Mucosa of gallbladder (tissue), 1 donor: ENCODE results near the gene PRLHR. TPM values are rescaled to one million over a fixed set of nuclear protein-coding genes. Genes with fewer than 3 reads are reported as not detected.
"Not testable (repeated sequence)": the region's sequence is repeated elsewhere in the genome, so short reads cannot be mapped to it uniquely, and the experiment has no call there.

ENCODE experiments used
- DNase-seq: peaks from one replicate; pipeline ENCODE4 v3.0.0-alpha.2; 2020; ENCODE audit warnings: low spot score
- total RNA-seq: library from RNA; stranded (reverse); gene quantifications from one replicate; pipeline ENCODE4 v1.2.1, GENCODE V29; 2021
- donor health status: DM: no; HTN: no; CAD: no.

The PRLHR gene
- 0.17 TPM for total RNA-seq

- DNase-seq: peak; percentile 49
Measured at GRCh38 chr10:118595598-118596425, at the start of gene PRLHR. PRLHR (minus strand) TSS chr10:118595648; CDS start chr10:118595244, 404 bp downstream.

- no peak for DNase-seq
Measured at GRCh38 chr10:118642228-118642627, 46.8 kb upstream of the PRLHR start.

GRCh38 chr10:118638680-118639079 is 43.2 kb upstream of the PRLHR start:
- no peak for DNase-seq

GRCh38 chr10:118635674-118636402 is 40.4 kb upstream of the PRLHR start:
- DNase-seq: no peak

GRCh38 chr10:118633786-118634185 is 38.3 kb upstream of the PRLHR start:
- DNase-seq: no peak

- no peak for DNase-seq
Measured at GRCh38 chr10:118629211-118629610, 33.8 kb upstream of the PRLHR start.

GRCh38 chr10:118628397-118628796 is 32.9 kb upstream of the PRLHR start:
- no peak for DNase-seq

GRCh38 chr10:118626953-118627352 is 31.5 kb upstream of the PRLHR start:
- no peak for DNase-seq

- DNase-seq: no peak
Measured at GRCh38 chr10:118625504-118625903, 30.1 kb upstream of the PRLHR start.

- DNase-seq: no peak
Measured at GRCh38 chr10:118624747-118625146, 29.3 kb upstream of the PRLHR start.

- no peak for DNase-seq
Measured at GRCh38 chr10:118621304-118621942, 26.0 kb upstream of the PRLHR start.

- DNase-seq: not testable (repeated sequence)
Measured at GRCh38 chr10:118613863-118614262, 18.4 kb upstream of the PRLHR start.

- DNase-seq: no peak
Measured at GRCh38 chr10:118610577-118610976, 15.1 kb upstream of the PRLHR start.

GRCh38 chr10:118607768-118608354 is 12.4 kb upstream of the PRLHR start:
- DNase-seq: no peak

GRCh38 chr10:118605694-118606093 is 10.2 kb upstream of the PRLHR start:
- DNase-seq: no peak

- peak; percentile 46 for DNase-seq
Measured at GRCh38 chr10:118596426-118597124, 1.1 kb upstream of the PRLHR start.

- no peak for DNase-seq
Measured at GRCh38 chr10:118595064-118595420, 406 bp downstream of the PRLHR start.

GRCh38 chr10:118594392-118595063 is 920 bp downstream of the PRLHR start:
- peak; percentile 56 for DNase-seq

GRCh38 chr10:118592675-118593330 is 2.6 kb downstream of the PRLHR start:
- DNase-seq: peak; percentile 66

GRCh38 chr10:118590334-118590733 is 5.1 kb downstream of the PRLHR start:
- peak; percentile 89 for DNase-seq
